GM19099 (cell line): ENCODE measurements around the gene HBP1.

Source experiments
- POLR2A ChIP-seq: IDR thresholded peaks from 3 replicates; pipeline ENCODE4 v1.6.1; 2011; ENCODE audit warnings: low read depth; ENCODE audit not compliant: insufficient read length; ENCODE audit errors: extremely low read depth

Gene HBP1

DNA sequence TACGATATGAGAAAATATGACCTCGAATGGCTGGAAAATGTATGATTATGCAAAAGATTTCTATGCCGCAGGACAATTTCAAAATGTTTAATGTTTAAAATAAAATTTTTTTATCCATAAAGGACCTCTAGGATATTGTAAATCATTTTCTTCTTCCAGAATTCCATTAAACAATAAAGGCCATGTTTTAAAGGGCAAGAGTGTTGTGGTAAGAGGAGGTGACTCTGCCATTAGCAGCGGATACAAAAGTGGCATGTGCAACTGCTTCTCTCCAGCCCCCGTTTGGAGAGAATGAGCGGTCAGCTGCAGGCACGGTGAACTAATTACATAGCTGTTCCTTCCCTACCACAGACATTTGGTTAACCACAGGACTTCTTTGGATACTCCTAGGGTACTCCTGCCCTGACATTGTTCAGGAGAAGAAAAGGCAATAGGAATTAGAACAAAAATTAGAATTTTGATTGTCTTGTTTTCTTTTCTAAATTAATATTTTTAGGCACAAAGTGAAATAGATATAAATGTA, 63.8 kb downstream of the HBP1 start:
- no peak for TF ChIP-seq POLR2A

DNA sequence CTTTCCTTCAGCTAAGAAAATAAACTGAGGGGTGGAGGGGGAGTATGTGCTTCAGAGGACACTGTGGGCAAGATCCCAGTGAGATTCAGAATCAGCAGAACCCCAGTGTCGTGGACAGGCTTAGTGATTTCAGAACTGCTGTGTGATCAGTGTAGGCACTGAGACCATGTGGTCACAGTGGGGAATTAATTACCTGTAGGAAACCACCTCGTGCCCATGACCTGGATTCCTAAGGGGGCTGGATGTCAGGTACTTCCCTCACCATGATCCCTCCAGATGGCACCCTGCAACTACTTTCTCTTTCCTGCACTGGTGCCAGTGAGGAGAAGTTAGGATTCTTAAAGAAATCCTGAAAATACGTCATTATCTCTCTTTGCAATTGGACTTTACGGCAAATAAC, 64.4 kb downstream of the HBP1 start:
- no peak for TF ChIP-seq POLR2A

DNA sequence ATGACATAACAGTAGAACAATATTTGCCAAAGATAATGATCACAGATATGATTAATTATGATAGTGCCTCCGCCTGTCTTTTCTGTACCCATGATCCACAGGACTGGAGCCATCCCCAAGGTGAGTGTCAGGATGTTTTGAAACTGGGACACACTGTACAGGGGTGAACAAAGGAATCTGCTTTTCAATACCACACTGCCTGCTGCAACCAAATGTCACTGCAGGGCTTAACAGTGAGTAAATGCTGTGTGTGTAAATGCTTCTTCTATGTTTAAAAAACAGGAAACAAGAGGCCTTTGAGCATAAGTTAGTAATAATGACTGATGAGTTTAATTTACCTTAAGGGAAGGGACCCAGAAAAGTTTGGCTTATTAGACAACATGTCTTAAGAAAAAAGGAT, 65.2 kb downstream of the HBP1 start:
- TF ChIP-seq POLR2A, result no peak

DNA sequence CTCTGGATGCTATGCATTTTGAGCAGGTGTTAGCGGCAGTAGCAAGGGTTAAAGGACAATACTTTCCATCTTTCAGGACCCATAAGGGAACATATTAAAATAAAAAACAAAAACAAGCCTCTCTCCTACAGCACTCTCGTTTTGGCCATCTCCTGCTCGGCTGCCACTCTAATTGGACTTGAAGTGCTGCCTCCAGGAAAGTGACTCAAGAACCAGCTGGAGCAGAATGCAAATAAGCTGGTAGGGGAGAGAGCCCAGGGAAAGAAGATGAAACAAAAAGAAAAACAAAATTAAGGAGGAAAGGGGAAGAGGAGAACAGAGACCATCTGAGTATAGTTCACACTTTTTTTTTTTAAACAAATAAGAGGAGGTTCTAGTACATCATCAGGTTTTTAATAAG, 65.6 kb downstream of the HBP1 start:
- TF ChIP-seq POLR2A, result no peak

DNA sequence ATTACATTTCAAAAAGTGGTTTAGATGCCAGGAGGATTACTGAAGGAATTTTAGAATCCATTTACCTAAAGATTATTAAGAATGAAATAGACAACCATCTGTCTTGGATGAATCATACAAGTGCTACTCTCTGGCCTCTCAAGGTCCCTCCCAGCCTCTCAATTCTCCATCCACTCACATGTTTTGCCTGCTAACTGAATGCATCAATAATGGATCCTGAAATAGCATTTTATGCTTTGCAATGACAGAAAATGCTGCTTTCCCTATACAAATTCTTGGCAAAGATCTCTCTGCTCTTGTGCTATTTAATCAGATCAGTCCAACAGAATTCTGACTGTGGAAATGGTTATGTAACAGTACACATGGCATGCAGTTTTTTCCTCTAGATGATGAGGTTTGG, 68.1 kb downstream of the HBP1 start:
- no peak for TF ChIP-seq POLR2A

DNA sequence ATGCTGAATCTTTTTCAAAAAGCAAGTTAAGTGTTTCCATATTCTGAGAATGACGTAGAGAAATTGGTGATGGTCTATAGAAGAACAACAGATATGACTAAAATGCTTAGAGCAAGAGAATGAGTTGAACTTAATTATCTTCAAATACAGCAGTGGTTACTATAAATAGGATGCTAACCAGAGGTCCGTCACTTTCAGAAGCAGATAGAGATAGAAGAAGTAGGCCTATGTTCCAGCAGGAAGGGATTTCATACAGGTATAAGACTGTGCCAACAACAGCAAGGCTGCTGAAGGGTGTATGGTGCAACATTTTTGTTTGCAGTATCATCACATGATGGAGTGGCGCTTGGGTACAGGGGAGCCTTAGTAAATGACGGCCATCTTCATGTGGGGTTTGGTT, 68.6 kb downstream of the HBP1 start:
- TF ChIP-seq POLR2A, result no peak

DNA sequence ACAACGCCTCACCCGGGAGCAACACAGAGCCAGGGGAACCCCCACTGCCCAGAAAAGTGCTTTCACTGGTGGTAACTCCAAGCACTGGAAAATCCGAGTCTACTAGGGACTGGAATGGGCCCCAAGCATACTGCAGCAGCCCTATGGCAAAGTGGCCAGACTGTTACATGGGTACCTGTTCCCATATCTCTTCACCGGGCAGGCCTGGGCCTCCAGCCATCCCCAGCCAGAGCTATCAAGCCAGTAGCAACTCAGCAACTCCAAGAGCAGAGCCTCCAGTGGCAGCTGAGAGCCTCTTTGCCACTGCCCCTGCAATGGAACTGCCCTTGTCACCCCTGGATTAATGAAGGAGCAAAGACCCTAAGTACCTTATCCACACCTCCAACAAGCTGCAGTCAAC, 73.5 kb downstream of the HBP1 start:
- TF ChIP-seq POLR2A, result no peak

DNA sequence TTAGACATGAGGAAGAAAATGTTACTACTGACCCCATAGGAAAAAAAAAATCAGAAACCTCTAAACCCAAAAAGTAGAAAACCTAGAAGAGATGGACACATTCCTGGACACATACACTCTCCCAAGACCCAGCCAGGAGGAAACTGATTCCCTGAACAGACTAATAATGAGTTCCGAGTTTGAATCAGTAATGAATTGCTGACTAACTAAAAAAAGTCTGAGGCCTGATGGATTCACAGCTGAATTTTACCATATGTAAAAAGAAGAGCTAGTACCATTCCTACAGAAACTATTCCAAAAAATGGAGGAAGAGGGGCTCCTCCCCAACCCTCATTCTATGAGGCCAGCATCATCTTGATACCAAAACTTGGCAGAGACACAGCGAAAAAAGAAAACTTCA, 75.8 kb downstream of the HBP1 start:
- no peak for TF ChIP-seq POLR2A

DNA sequence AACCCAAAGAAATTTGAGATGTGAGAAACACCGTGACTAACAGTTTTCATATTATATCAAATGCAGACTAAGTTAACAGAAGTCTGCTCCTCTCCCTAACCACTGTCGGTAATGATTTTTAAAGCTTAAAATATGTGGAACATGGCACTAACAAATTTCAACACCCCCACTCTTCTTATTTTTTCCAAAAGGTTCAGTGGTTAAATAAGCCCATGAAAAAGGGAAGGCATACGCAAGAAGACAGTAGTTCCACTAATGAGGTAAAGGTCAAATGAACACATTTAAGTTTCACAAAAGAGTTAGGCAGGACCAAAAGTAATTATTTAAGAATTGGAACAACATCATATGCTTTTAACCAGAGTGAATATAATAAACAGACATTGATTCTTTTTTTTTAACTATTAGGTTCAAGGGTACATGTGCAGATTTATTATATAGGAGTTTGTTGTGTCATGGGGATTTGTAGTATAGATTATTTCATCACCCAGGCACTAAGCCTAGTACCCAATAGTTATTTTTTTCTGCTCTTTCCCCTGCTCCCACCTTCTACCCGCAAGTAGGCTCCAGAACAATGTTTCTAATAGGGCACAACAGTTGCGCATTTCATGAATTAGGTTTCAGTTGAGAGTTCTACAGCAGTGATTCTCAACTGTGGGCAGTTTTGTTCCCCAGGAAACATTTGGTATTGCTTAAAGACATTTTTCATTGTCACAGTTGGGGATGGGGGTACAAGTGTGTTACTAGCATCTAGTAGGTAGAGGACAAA, 79.9 kb downstream of the HBP1 start:
- no peak for TF ChIP-seq POLR2A

DNA sequence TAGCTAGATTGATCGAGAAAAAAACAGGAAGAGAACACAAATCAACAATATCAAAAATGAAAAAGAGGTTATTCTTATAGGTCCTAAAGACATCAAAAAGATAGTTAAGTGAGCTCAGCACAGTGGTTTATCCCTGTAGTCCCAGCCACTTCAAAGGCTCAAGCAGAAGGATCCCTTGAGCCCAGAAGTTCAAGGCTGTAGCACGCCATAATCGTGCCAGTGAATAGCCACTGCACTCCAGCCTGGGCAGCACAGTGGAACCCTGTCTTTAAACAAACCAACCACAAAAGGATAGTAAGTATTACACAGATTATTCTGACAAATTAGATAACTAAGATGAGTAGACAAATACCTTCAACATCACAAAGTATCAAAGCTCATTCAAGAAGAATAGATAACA, 83.2 kb downstream of the HBP1 start:
- no peak for TF ChIP-seq POLR2A
